Spleen (tissue), 7 donors: ENCODE data around the gene TCF3.

Experiments used
- CTCF ChIP-seq, 11 experiments: fragments of 200-600 bp in 7 of 11; fragments of 450-650 bp in 4 of 11; sonication (generic) in 4 of 11; IDR thresholded peaks in 8 of 11; conservative IDR thresholded peaks in 3 of 11; 1 replicate in 7 of 11; 2 replicates in 4 of 11; pipeline versions ENCODE4 v1.4.0 to v1.8.0; 2016 to 2021; ENCODE audit warnings: antibody characterized with exemption in 11 of 11, inconsistent platforms in 4 of 11, mild to moderate bottlenecking in 1 of 11
- POLR2A ChIP-seq, 3 donors: fragments of 450-650 bp; IDR thresholded peaks; one replicate each; pipeline ENCODE4 v1.5.1; 2017; ENCODE audit warnings: antibody characterized with exemption in 3 of 3, mild to moderate bottlenecking in 1 of 3
- POLR2AphosphoS5 ChIP-seq, 3 donors: sonication (generic); formaldehyde crosslinking; IDR thresholded peaks; one replicate each; pipeline ENCODE4 v1.5.1; 2017; ENCODE audit warnings: antibody characterized with exemption in 3 of 3
- donor health status: DM: no; HTN: no; CAD: no; lungs with moderate emphysema.
- donor health status: DM: no; HTN: no; CAD: no.
- donor health status: DM: no; HTN: no; CAD: no.

GRCh38 chr19:1633269-1633826, 19.1 kb downstream of the TCF3 start:
- TF ChIP-seq CTCF (IDR thresholded peaks at IDR 0.05 in 8 of 11, conservative IDR thresholded peaks at IDR 0.05 in 3 of 11) (no peak), POLR2A (IDR thresholded peaks at IDR 0.05) (no peak), POLR2AphosphoS5 (IDR thresholded peaks at IDR 0.05) (no peak)
